ENCODE results near the gene FAM53B.

Gene FAM53B

DNA sequence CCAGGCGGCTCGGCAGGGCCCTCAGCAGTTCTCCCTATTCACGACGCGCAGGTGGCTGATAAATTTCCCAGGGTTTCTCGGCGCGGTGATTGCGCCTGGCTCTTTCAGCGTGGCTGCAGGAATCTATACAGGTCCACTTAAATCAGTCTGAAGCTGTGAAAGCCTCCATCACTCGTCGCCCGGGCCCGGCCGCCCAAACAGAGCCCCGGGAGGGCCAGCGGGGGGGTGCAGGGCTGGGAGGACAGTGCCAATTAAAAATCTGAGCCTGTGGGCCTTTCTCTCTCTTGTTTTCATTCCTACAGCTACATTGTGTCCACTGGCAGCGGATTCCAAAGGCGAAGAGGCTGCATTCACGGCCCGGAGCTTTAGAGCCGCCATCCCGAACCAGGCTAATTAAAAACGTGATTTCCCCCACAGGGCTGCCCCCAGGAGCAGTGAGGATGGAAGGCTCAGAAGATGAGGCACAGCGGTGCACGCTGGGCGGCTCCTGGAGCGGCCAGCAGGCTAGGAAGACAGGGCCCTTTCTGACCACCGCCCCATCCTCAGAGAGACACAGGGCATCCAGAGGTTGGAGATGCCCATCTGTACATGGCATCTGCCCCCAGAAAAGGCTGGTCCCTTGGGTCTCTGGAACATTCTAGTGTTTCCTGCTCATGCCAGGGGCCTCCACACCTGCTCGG lies 100.7 kb downstream of the FAM53B start:
- DNase-seq = no peak

DNA sequence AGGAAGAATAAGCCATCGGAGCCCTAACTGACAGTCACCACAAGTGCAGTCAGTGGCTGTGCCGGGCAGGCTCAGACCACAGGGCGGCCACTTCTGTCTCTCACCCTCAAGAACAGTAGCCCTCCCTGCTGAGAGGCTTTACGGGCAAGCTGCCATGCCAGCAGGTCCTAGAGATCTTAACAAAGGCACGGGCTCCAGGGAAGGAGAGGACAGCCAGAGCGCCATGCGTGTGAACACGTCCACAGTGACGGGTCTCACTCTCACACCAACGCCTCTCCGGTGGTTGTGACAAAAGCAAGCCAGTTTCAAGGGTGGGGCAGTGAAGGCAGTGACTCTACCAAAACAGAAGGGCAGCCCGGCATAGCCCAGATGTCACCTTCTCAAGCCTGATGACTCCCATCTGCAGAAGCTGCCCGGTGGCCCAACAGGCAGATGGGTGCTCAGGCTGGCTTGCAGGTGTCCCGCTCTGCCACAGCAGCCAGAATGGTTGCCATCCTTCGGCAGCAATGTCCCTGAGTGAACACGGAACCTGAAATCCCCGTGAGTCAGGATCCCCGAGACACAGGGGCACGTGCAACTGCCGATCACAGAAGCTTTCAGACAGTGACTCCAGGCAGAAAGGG lies 102.0 kb downstream of the FAM53B start:
- peak; percentile 63 for DNase-seq

- no peak for DNase-seq
These were observed 102.7 kb downstream of the FAM53B start for GRCh38 chr10:124641282-124642087.

DNA sequence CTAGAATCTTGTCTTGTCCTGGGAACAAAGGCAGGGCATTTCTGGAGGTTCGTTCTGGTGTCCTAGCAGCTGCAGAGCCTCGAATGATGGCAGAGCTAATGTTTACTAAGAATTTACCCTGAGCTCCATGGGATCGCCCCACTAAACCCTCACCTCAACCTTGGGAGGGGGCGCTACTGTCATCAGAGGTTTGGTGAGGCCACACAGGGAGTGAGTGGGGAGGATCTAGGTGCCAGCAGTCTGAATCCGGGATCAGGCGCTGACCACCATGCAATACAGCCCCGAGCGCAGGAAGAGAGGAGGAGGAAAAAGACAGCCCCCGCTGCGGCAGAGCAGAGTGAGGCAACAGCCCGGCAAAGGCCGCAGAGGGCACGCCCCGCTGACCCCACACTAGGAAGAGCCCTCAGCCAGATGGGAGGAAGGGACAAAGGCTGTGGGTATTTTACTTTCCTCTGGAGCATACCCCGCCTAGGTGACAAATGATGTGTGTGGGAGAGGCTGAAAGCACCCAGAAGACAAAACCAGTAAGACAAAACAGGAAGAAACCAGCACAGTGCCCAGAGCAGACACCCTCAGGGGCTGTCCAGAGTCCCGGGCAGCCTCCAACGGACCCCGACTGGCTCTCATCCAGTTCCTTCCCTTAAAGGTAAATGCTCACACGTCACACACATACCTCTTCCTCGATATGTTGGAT lies 103.5 kb downstream of the FAM53B start:
- no peak for DNase-seq

DNA sequence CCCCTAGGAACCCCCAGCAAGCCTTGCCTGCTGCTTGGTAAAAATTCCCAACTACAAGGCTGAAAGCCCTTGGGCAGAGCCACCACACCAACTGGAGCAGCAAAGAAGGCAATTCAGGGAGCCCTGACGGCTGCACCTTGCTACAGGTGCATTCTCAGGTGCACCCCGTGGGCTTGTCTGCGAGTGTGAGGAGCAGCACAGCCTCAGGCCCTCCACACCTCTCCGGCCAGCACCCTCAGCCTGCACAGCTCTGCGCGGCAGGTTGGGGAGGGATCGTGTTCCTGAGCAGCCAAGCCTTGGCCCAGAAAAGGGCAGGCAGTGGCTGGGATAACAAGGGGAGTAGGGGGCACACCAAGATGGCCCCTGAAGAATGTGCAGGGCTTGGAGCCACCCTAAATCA lies 104.1 kb downstream of the FAM53B start:
- no peak for DNase-seq

DNA sequence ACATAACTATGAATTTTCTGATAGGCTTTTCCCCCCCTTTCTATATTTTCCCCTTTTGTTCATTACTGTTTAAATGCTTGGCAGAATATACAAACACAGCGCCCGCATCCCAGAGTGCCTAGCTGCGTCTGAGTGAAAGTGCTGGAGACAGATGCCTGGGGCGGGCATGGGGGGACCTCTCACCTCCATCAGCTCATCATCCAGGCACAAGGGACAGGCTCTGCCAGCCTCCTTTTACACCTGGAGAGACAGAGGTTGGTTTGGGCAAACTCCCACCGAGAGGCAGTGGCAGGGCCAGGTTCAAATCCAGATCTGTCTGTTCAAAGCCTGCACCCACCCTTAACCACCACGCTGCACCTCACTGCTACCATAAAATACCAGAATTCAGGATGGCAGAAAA lies 104.5 kb downstream of the FAM53B start:
- no peak for DNase-seq

GRCh38 chr10:124639206-124639605 lies 105.0 kb downstream of the FAM53B start:
- no peak for DNase-seq

- DNase-seq = no peak
These were observed 106.4 kb downstream of the FAM53B start for GRCh38 chr10:124637746-124638145.

DNA sequence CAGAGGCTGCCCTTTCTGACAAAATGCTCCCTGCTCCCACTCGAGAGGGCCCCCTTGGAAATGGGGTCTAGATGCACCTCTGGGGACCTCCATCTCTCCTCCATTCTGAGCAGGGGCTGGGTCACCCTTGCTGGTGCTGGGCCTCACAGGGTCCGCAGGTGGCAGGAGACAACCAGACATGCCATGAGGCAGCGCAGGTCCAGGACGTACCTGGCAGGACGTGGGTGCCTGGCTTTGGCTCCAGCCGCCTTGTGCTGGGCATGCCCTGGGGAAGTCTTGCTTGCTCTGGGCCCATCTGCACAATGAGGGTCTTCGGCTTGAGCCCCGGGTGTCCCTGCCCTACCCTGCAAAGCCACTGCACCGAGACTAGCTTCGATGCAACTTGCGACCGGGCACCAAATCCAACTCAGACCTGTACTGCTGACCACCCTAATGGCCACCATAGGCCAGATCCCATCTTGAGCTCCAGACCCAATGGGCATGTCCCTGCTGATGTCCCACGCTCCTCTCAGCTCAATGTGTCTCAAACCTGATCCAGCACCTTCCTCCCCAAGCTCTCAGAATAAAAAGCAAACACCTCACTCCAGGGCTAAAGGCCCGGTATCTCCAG lies 107.0 kb downstream of the FAM53B start:
- DNase-seq = no peak

DNA sequence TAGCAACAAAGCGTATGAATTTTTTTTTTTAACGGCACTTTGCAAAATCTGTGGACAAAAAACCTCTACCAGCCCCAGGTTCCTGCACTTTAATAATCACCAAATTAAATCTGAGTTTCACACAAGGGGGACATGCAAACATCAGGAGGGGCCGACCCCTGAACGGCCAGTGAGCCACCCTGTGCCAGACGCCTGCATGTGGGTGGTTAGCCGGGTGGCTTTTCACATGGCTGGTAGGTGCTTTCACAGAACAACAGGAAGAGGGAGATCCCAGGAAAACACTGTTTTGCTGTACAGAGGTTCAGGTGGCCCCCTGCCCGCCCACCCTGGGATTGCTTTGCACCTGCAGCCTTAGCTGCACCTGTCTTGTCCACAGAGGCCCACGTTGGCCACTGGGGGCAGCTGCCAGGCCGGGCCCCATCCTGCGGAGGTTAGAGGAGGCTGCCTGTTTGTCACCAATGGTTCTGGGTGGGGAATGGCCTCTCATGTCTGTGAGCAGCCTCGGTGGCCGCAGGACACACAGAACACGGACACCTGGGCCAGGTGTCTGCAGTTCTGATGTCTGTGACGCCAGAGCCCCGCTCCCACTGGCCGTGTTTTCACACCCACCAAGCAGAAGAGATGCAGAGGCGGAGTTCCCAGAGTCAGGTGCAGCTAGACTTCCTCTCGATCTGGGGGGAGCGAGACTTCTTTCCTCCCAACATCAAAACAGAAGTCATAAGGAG lies 107.7 kb downstream of the FAM53B start:
- DNase-seq = peak; percentile 22

DNA sequence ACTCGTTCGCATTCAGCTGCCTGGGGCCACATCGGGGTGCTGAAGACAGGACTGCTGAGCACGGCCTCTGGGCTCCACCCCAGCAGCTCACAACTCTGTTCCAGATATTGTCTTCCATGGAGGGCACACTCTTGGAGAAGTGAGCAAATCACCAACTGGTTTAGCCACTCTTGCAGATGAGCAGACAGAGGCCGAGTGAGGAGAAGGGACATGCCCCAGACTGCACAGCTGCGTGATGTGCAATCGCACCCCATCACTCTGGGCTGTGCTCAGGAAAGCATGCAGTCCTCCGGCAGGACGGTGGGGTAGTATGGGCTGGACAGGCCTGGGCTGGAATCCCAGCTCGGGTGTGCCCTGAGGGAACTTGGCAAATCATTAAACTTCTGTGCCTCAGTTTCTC lies 111.6 kb downstream of the FAM53B start:
- DNase-seq = no peak

DNA sequence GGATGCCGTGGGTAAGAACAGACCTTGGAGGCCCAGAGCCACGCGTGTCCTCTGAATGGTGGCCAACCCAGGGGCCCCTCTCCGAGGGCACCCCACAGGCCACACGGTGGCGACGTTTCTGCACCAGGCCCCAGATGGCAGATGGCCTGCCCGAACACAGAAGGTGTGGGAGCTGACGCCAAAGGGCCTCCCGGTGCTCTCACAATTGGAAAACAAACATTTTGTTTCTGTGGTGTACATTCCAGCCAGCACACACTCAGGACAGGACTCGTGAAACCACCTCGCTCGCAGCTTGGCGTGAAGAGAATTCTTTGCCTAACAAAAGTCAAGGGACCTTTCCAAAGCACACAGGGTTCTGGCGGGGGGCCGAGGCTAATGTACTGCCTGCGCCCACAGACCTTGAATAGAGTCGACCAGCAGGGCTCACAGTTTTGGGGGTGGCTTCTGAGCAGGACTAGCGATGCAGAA lies 112.1 kb downstream of the FAM53B start:
- DNase-seq = peak; percentile 68

DNA sequence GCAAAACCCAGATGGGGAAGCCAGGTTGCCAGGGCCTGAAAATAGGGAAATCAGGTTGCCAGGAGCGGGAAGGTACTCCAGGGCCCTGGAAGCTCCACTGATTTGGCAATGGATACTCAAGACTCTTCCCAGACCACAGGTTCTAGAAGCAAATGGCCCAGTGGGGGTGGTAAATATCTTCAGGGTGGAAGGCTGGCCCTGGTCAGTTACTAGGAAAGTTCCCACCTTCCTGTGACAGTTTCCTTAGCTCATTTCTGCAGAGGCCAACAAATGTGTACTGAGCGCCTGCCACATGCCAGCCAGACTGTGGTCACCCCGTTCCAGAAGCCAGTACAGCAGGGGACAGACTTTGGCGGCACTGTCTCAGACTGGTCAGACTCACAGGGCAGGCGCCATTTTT lies 113.6 kb downstream of the FAM53B start:
- no peak for DNase-seq

DNA sequence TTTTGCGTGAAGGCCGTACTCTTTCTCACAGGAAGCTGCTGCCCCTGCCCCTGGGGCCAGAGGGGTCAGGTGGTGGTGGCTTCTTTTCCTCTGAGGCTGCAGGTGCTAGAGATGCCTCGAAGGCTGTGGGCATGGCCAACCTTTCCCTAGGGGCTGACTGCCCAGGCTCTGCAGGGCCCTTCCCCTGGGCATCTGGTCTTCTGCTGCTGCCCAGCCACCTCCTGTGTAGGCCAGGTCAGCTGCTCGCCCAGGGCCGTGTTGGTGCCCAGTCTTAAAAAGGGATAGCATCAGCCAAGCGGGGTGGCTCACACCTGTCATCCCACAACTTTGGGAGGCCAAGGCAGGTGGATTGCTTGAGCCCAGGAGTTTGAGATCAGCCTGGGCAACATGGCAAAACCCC lies 114.3 kb downstream of the FAM53B start:
- no peak for DNase-seq

- DNase-seq = no peak
These were observed 114.8 kb downstream of the FAM53B start for GRCh38 chr10:124629415-124629814.

- no peak for DNase-seq
These were observed 115.5 kb downstream of the FAM53B start for GRCh38 chr10:124628676-124629021.

DNA sequence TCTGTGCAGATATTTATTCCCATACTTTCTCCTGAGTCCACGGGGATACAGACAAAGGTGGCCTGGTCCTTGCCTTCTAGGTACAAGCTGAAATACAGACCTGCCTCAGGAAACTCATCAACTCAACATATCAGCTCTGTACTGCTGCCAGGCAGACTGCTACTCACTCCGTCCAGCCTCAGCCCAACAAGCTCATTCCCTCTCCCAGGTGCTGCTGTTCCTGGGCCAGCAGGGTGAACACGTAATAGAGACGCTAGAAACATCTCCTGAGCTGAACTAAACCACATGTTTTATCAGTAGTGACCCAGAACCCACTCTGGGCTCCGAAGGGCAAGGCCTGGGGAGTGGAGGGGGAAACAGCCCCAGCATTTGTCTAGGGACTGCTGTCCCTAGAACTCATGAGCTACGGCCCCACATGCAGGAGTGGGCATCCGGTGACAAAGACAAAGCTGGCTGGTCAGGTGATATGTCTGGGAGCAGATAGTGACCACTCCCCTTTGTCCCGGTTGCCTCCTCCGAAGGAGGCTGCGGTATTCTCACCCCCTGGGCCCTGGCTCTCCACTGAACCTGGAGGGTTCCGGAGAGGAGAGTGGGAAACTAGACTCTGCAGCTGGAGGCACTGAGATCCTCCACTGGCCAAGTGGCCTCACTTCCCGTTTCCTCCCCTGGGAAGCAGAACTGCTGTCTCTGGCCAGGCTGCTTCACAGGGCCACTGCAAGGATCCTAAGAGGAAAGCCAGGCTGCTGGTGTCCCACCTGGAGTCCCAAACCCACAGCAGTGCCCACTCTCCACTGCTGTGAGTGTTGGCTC lies 116.1 kb downstream of the FAM53B start:
- DNase-seq = no peak

DNA sequence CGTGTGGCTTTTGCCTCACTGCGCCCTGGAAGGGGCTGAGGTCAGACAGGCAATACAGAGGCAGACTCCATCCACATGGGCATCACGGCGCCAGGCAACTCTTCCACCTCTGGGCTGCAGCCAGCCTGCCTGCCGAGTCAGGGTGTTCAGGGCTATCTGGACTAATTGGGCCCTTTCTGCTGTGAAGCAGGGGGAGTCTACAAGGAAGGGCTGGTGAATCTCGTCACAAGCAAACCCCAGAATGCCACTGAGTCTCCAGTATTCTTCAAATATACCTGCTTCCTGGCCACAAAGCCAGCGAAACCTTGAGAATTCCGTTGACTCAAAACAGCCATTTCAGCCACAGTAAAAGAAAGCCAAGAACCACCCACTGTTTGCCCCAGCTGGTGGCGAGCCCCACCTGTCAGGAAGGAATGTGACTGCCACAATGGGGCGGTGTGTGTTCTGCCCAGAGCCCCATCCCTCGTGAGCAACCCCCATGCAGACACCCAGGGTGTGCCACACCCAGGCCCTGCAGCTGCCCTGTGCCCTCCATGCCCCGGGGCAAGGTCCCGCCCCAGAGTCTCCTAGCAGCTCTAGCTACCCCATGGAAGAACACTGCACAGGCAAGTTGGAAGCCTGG lies 117.3 kb downstream of the FAM53B start:
- DNase-seq = peak; percentile 43

DNA sequence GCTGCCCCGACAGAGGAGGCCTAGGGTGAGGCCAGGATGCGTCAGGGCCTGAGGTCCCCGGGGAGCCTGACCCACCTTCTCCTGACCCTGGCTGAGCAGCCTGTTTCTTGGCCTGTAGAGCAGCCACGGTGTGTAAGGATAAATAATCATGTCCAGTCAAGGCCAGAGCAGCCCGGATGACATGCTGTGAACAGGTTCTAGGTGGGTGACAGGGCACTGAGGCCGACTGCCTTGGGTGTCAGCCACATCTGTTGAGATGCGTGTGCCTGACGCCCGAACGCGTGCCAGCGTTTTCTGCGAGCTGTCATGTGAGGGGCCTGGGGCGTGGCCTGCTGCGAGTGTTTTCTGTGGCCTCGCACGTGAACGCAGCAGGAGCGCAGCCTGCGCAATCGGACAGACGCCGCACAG lies 118.3 kb downstream of the FAM53B start:
- DNase-seq = no peak

GRCh38 chr10:124624895-124625294 lies 119.3 kb downstream of the FAM53B start:
- DNase-seq = no peak

DNA sequence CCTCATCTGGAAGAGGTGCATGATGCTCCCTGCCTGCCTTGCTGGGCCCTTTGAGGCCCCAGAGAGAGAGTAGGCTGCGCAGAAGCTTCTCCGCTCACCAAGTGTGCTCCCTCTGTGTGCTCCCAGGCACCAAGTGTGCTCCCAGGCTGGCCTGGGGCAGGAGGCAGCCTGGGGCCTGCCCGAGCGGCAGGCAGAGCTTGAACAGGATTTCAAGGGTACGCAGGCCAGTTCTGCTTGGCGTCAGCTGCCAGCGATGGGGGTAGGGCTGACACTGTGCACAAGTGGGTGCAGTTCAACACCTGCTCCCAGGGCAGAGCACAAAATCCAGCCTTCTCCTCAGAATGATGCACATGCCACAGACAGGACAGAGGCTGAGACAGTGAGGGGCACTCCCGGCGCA lies 119.7 kb downstream of the FAM53B start:
- no peak for DNase-seq
